Caco-2 (cell line): ENCODE data around the gene C14orf180. TPM values are rescaled to one million over a fixed set of nuclear protein-coding genes. Genes with fewer than 3 reads are reported as not detected.

Experiments used
- BruUV-seq: library from RNA; stranded (reverse); fragments of 400-500 nt; replicated peaks from 2 replicates; lab custom pipeline; 2021; lab: Mats Ljungman, UMichigan
- CTCF ChIA-PET: fragments of 300-600 bp; sonication (Branson Sonifier 250); formaldehyde crosslinking; loops from one replicate; lab custom pipeline; 2022; ENCODE audit warnings: antibody characterized with exemption; lab: Charles Lee
- POLR2A ChIA-PET: fragments of 300-600 bp; sonication (Branson Sonifier 250); formaldehyde crosslinking; loops from one replicate; lab custom pipeline; 2022; ENCODE audit warnings: antibody characterized with exemption; lab: Charles Lee
- DNase-seq, 2 experiments: peaks; one replicate each; pipeline versions ENCODE4 v3.0.0 to v3.0.0-alpha.2; 2020 to 2022
- H3K27me3 ChIP-seq: replicated peaks from 2 replicates; pipeline ENCODE4 v1.6.0; 2011; ENCODE audit warnings: low read length; ENCODE audit not compliant: control insufficient read depth, insufficient read depth
- H3K36me3 ChIP-seq: 2 replicates; pipeline ENCODE4 v1.5.1; 2011; ENCODE audit warnings: low read length; ENCODE audit not compliant: control insufficient read depth, insufficient read depth
- H3K4me1 ChIP-seq: fragments of 250-450 bp; sonication (Bioruptor Pico); 2 replicates; pipeline ENCODE4 v1.5.1; 2020; ENCODE audit warnings: mild to moderate bottlenecking
- H3K4me3 ChIP-seq: 2 replicates; pipeline ENCODE4 v1.5.1; 2011; ENCODE audit warnings: low read depth, mild to moderate bottlenecking, control low read depth, low read length
- H3K9me3 ChIP-seq: fragments of 250-450 bp; sonication (Bioruptor Pico); 2 replicates; pipeline ENCODE4 v1.5.1; 2020; ENCODE audit warnings: mild to moderate bottlenecking, moderate library complexity
- H3K27ac Mint-ChIP-seq: one replicate; pipeline ENCODE4 v1.8.0; 2022; ENCODE audit warnings: mixed read lengths; ENCODE audit not compliant: unreplicated experiment
- H3K27me3 Mint-ChIP-seq: one replicate; pipeline ENCODE4 v1.8.0; 2022; ENCODE audit warnings: mixed read lengths; ENCODE audit not compliant: insufficient read depth, unreplicated experiment
- H3K36me3 Mint-ChIP-seq: one replicate; pipeline ENCODE4 v1.8.0; 2022; ENCODE audit warnings: mild to moderate bottlenecking, mixed read lengths; ENCODE audit not compliant: insufficient read depth, unreplicated experiment
- H3K4me1 Mint-ChIP-seq: one replicate; pipeline ENCODE4 v1.8.0; 2022; ENCODE audit warnings: low read depth, mixed read lengths; ENCODE audit not compliant: unreplicated experiment
- H3K4me3 Mint-ChIP-seq: one replicate; pipeline ENCODE4 v1.8.0; 2022; ENCODE audit warnings: mild to moderate bottlenecking, moderate library complexity, mixed read lengths; ENCODE audit not compliant: unreplicated experiment
- H3K9me3 Mint-ChIP-seq: one replicate; pipeline ENCODE4 v1.8.0; 2022; ENCODE audit warnings: mixed read lengths; ENCODE audit not compliant: unreplicated experiment
- intact Hi-C: fragments of 100-400 bp; cut with micrococcal nuclease; formaldehyde crosslinking; loops from one replicate; pipeline ENCODE4 v1.10.0; 2022; ENCODE audit not compliant: unreplicated experiment
- total RNA-seq: library from RNA; stranded (reverse); gene quantifications from 2 replicates; pipeline ENCODE4 v1.2.3, GENCODE V29; 2022
- TF ChIP-seq, protein P1 (sequence below), 2 experiments: fragments of 200-600 bp in 1 of 2; IDR thresholded peaks; 1 replicate in 1 of 2; 2 replicates in 1 of 2; pipeline versions ENCODE4 v1.5.1 to v1.8.0; 2011 to 2022; ENCODE audit warnings: antibody characterized with exemption in 1 of 2, control low read depth in 1 of 2, inconsistent platforms in 1 of 2, low read depth in 1 of 2, low read length in 1 of 2, mild to moderate bottlenecking in 1 of 2, moderate library complexity in 1 of 2; ENCODE audit not compliant: insufficient read depth in 1 of 2, severe bottlenecking in 1 of 2, unreplicated experiment in 1 of 2

The C14orf180 gene
- total RNA-seq, 1 experiment from 2014 or later, result not detected

DNA sequence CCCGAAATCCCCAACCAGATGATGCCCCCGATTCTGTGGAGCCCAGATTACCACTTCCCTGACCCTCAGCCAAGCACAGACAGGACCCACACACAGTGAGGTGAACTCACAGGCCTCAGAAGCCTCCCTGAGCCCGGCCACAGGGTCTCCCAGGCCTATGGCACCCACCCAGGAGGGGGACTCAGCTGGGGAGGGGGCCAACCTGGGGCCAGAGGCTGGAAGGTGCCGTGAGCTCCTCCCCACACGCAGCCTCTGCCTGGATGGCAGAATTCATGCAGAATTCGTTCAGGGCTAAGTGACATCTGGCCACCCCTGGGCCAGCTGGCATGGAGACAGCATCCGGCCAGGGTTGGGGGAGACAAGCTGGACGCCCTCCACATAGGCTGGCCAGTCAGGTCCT is 13.2 kb downstream of the C14orf180 start:
- Histone ChIP-seq H3K27me3 (no peaks in the 10 kb centered on the region), H3K36me3 (no peaks in the 10 kb centered on the region), H3K9me3 (no peaks in the 10 kb centered on the region), H3K4me1 (no peaks in the 10 kb centered on the region), H3K4me3 (no peak overlapping the region)
- H3K4me1 Mint-ChIP-seq, result no peaks in the 10 kb centered on the region
- DNase-seq, result no peak
- H3K36me3 Mint-ChIP-seq, result no peaks in the 10 kb centered on the region
- H3K27ac Mint-ChIP-seq, result no peak overlapping the region
- no peaks in the 10 kb centered on the region for H3K9me3 Mint-ChIP-seq
- intact Hi-C loops, result no loop called here
- no peak overlapping the region for H3K4me3 Mint-ChIP-seq
- ChIA-PET POLR2A (no interaction called here), CTCF (interaction anchor here (1.0 kb wide), 1 partner anchor 234 kb away, joined by 3 read pairs; no protein-coding TSS in a partner anchor)
- TF ChIP-seq, protein P1, sequence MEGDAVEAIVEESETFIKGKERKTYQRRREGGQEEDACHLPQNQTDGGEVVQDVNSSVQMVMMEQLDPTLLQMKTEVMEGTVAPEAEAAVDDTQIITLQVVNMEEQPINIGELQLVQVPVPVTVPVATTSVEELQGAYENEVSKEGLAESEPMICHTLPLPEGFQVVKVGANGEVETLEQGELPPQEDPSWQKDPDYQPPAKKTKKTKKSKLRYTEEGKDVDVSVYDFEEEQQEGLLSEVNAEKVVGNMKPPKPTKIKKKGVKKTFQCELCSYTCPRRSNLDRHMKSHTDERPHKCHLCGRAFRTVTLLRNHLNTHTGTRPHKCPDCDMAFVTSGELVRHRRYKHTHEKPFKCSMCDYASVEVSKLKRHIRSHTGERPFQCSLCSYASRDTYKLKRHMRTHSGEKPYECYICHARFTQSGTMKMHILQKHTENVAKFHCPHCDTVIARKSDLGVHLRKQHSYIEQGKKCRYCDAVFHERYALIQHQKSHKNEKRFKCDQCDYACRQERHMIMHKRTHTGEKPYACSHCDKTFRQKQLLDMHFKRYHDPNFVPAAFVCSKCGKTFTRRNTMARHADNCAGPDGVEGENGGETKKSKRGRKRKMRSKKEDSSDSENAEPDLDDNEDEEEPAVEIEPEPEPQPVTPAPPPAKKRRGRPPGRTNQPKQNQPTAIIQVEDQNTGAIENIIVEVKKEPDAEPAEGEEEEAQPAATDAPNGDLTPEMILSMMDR (IDR thresholded peaks at IDR 0.05; ENCODE audit: insufficient read depth in 1 of 2, low read depth in 1 of 2, low read length in 1 of 2, severe bottlenecking in 1 of 2, unreplicated experiment in 1 of 2), result no peak
- BruUV-seq, result no TSS peak
- peaks cover 6% of the 10 kb centered on the region for H3K27me3 Mint-ChIP-seq

DNA sequence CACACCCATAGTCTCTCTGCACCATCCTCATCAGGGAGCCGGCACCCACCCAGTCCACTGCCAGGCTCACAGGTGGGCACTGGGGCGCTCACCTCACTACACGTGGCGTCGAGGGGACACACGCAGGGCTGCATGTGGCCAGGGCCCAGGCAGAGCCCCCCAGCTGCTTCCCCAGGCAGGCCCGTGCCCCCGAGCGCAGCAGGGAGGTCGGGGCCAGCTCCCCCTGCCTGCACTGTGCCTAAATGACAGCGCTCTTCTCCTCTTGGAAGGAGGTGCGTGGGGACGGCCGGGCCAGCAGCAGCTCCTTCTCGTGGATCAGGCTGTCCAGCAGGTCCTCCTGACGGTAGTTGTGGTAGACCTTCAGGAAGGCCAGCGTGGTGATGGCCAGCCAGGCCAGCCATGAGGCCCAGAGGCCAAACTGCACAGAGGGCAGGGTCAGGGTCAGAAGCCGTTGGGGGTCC is 13.7 kb downstream of the C14orf180 start:
- CTCF ChIA-PET, result interaction anchor here (1.0 kb wide), 1 partner anchor 233 kb away, joined by 3 read pairs; no protein-coding TSS in a partner anchor
- BruUV-seq, result no TSS peak
- peaks cover 6% of the 10 kb centered on the region for H3K27me3 Mint-ChIP-seq
- H3K9me3 ChIP-seq, result no peaks in the 10 kb centered on the region
- TF ChIP-seq, protein P1 (IDR thresholded peaks at IDR 0.05; ENCODE audit: insufficient read depth in 1 of 2, low read depth in 1 of 2, low read length in 1 of 2, severe bottlenecking in 1 of 2, unreplicated experiment in 1 of 2), result no peak
- H3K27me3 ChIP-seq, result no peaks in the 10 kb centered on the region
- no peaks in the 10 kb centered on the region for H3K9me3 Mint-ChIP-seq
- no peaks in the 10 kb centered on the region for H3K4me1 Mint-ChIP-seq
- H3K36me3 Mint-ChIP-seq, result no peaks in the 10 kb centered on the region
- intact Hi-C loops, result no loop called here
- H3K36me3 ChIP-seq, result no peaks in the 10 kb centered on the region
- no peaks in the 10 kb centered on the region for H3K4me1 ChIP-seq
- DNase-seq, result no peak
- H3K4me3 ChIP-seq, result no peak overlapping the region
- POLR2A ChIA-PET, result no interaction called here
- H3K4me3 Mint-ChIP-seq, result no peak overlapping the region
- no peak overlapping the region for H3K27ac Mint-ChIP-seq

DNA sequence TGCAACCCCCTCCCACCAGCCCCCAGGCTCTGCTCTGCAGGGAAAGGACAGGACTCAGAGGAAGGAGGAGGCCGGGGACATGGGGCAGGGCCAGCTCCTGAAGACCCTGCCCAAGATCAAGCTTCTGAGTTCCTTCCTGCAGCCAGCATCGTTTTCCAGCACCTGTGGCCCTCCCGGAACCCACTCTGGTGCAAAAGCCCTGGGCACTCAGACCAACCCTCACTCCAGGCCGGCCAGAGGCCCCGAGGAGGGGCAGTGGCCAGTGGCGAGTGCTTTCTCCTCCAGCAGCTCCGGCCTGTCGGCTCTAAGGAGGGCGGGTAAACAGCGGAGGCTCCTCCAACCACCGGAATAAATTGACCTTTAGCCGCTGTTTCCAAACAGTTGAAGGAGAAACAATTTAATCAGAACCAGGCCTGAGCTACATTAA is 14.2 kb downstream of the C14orf180 start:
- Mint-ChIP-seq H3K4me3 (no peak overlapping the region), H3K4me1 (no peaks in the 10 kb centered on the region), H3K27ac (no peak overlapping the region), H3K9me3 (no peaks in the 10 kb centered on the region), H3K36me3 (no peaks in the 10 kb centered on the region), H3K27me3 (peaks cover 6% of the 10 kb centered on the region)
- no peak for DNase-seq
- POLR2A ChIA-PET, result no interaction called here
- TF ChIP-seq, protein P1 (IDR thresholded peaks at IDR 0.05; ENCODE audit: insufficient read depth in 1 of 2, low read depth in 1 of 2, low read length in 1 of 2, severe bottlenecking in 1 of 2, unreplicated experiment in 1 of 2), result no peak
- H3K4me3 ChIP-seq, result no peak overlapping the region
- no peaks in the 10 kb centered on the region for H3K4me1 ChIP-seq
- H3K36me3 ChIP-seq, result no peaks in the 10 kb centered on the region
- H3K9me3 ChIP-seq, result no peaks in the 10 kb centered on the region
- no TSS peak for BruUV-seq
- CTCF ChIA-PET, result interaction anchor here (0.6 to 1.0 kb wide), 2 partner anchors 27 to 233 kb away, joined by 3 read pairs; no protein-coding TSS in a partner anchor
- no peaks in the 10 kb centered on the region for H3K27me3 ChIP-seq
- intact Hi-C loops, result no loop called here
